Measurements from ENCODE around the gene GTF2IRD1. TPM values are rescaled to one million over a fixed set of nuclear protein-coding genes. Genes with fewer than 3 reads are reported as not detected.

The GTF2IRD1 gene
- not detected for total RNA-seq (2013)
- polyA plus RNA-seq: not detected
- 0.08 and 0.28 TPM in 2 replicates for polyA minus RNA-seq
- total RNA-seq: 0.35 to 10.7 (median 0.86) reads per million in 11 experiments

GRCh38 chr7:74453322-74454011 lies at the start of gene GTF2IRD1:
Gene GTF2IRD1 (plus strand): TSS chr7:74453906. CDS start chr7:74508081, 54,175 bp downstream.
- Histone ChIP-seq H3K27me3 (ENCODE audit: control insufficient read depth in 2 of 2, insufficient read depth in 2 of 2, low read length in 2 of 2) (peaks cover 4 to 40% of the 10 kb centered on the region in 2 donors), H3K4me1 (ENCODE audit: control insufficient read depth in 1 of 2, insufficient read depth in 2 of 2, low read length in 2 of 2) (peaks cover 10 to 13% of the 10 kb centered on the region in 2 donors), H3K9ac (ENCODE audit: insufficient read depth, low read length, poor library complexity, severe bottlenecking) (peak within 1 kb of the TSS; percentile 4), H3K27ac (ENCODE audit: low read depth in 1 of 2, low read length in 2 of 2) (no peak within 1 kb of the TSS), H3K36me3 (replicated peaks in 1 of 2; ENCODE audit: control insufficient read depth in 1 of 2, insufficient read depth in 2 of 2, low read length in 2 of 2) (no peaks in the 10 kb centered on the region), H3K79me2 (ENCODE audit: insufficient read depth, low read length) (no peaks in the 10 kb centered on the region), H2AFZ (ENCODE audit: insufficient read depth, low read depth, low read length, poor library complexity, severe bottlenecking) (peak within 1 kb of the TSS; percentile 46), H3K9me3 (replicated peaks in 1 of 2; ENCODE audit: control insufficient read depth in 1 of 2, insufficient read depth in 1 of 2, low read length in 2 of 2) (peaks cover 0 to 5% of the 10 kb centered on the region in 2 donors), H3K4me3 (replicated peaks in 1 of 3; ENCODE audit: low read depth in 2 of 3, low read length in 3 of 3) (peak within 1 kb of the TSS in 1 of 3 experiments; percentile 53), H3K4me2 (replicated peaks; ENCODE audit: extremely low read depth, low read length, poor library complexity, severe bottlenecking) (peak within 1 kb of the TSS; percentile 67), H4K20me1 (ENCODE audit: insufficient read depth, low read length) (no peaks in the 10 kb centered on the region)
- Mint-ChIP-seq H3K4me1 (peaks cover 13% of the 10 kb centered on the region), H3K27me3 (ENCODE audit: low read depth in 3 of 3) (peaks cover 32 to 43% (median 42%) of the 10 kb centered on the region in 3 donors), H3K27ac (peak within 1 kb of the TSS in 3 of 7 donors; percentile 56 to 73 (median 66)), H3K4me3 (peak within 1 kb of the TSS; percentile 39 to 82), H3K9me3 (peaks cover 0 to 10% (median 9%) of the 10 kb centered on the region in 7 donors), H3K36me3 (peaks cover 0 to 3% of the 10 kb centered on the region in 2 donors)
- TF ChIP-seq CTCF (IDR thresholded peaks at IDR 0.05): no peak
- WGBS (ENCODE audit: insufficient coverage): 0% methylated on average over 28 of the region's 62 CpGs
- DNase-seq: peak in 1 of 3 donors; percentile 13
- intact Hi-C loops (cut with micrococcal nuclease): loop anchor here (5.0 kb wide), 4 partner anchors 39 to 114 kb away; no protein-coding TSS in a partner anchor

GRCh38 chr7:74404388-74404700 lies 49.4 kb upstream of the GTF2IRD1 start:
- Histone ChIP-seq H2AFZ (ENCODE audit: insufficient read depth, low read depth, low read length, poor library complexity, severe bottlenecking) (no peak overlapping the region), H3K36me3 (replicated peaks in 1 of 2; ENCODE audit: control insufficient read depth in 1 of 2, insufficient read depth in 2 of 2, low read length in 2 of 2) (peaks cover 21 to 29% of the 10 kb centered on the region in 2 donors), H3K9me3 (replicated peaks in 1 of 2; ENCODE audit: control insufficient read depth in 1 of 2, insufficient read depth in 1 of 2, low read length in 2 of 2) (no peaks in the 10 kb centered on the region), H3K9ac (ENCODE audit: insufficient read depth, low read length, poor library complexity, severe bottlenecking) (no peak overlapping the region), H3K27me3 (ENCODE audit: control insufficient read depth in 2 of 2, insufficient read depth in 2 of 2, low read length in 2 of 2) (no peaks in the 10 kb centered on the region), H3K4me2 (replicated peaks; ENCODE audit: extremely low read depth, low read length, poor library complexity, severe bottlenecking) (no peak overlapping the region), H3K79me2 (ENCODE audit: insufficient read depth, low read length) (no peaks in the 10 kb centered on the region), H3K27ac (ENCODE audit: low read depth in 1 of 2, low read length in 2 of 2) (no peak overlapping the region), H3K4me1 (ENCODE audit: control insufficient read depth in 1 of 2, insufficient read depth in 2 of 2, low read length in 2 of 2) (no peaks in the 10 kb centered on the region), H4K20me1 (ENCODE audit: insufficient read depth, low read length) (no peaks in the 10 kb centered on the region), H3K4me3 (replicated peaks in 1 of 3; ENCODE audit: low read depth in 2 of 3, low read length in 3 of 3) (no peak overlapping the region)
- intact Hi-C loops (cut with micrococcal nuclease): loop anchor here in 1 of 2 donors (5.0 kb wide), 1 partner anchor 337 kb away; no protein-coding TSS in a partner anchor
- Mint-ChIP-seq H3K36me3 (peaks cover 16 to 50% of the 10 kb centered on the region in 2 donors), H3K27me3 (ENCODE audit: low read depth in 3 of 3) (no peaks in the 10 kb centered on the region), H3K4me3 (no peak overlapping the region), H3K9me3 (no peaks in the 10 kb centered on the region), H3K4me1 (peaks cover 6% of the 10 kb centered on the region), H3K27ac (no peak overlapping the region)
- 98% methylated on average over 8 of the region's 8 CpGs for WGBS (ENCODE audit: insufficient coverage)
- no peak for DNase-seq
- no peak for TF ChIP-seq CTCF (IDR thresholded peaks at IDR 0.05)

All from CD14-positive monocyte (primary cell).